ENCODE measurements around the gene SURF1. TPM values are rescaled to one million over a fixed set of nuclear protein-coding genes. Genes with fewer than 3 reads are reported as not detected.

Gene SURF1
- total RNA-seq, 1 experiment from 2014 or later = 57.5 TPM

DNA sequence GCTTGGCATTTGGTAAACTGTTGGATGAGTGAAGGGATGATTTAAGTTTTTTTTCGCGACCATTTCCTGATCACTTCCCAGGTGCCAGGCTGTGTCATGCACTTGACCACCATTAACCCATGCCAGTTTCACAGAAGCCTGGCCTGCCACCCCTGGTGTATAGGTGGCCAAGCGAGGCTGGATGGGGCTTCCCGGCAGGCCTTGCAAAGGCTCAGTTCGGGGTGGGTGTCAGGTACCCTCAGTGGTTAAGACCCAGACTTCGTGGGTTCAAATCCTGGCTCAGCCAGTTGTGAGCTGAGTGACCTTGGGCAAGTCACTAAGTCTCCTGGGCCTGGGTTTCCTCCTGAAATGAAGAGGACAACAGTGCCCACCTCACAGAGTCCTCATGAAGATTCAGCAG lies 10.7 kb downstream of the SURF1 start:
- peaks cover 10% of the 10 kb centered on the region for H3K4me1 ChIP-seq
- no peak overlapping the region for H3K27ac Mint-ChIP-seq (ENCODE audit: unreplicated experiment)
- peaks cover 13% of the 10 kb centered on the region for H3K36me3 ChIP-seq (ENCODE audit: control insufficient read depth, insufficient read depth, low read length)
- no peaks in the 10 kb centered on the region for H3K9me3 ChIP-seq
- peaks cover 60% of the 10 kb centered on the region for H3K36me3 Mint-ChIP-seq (ENCODE audit: insufficient read depth, unreplicated experiment)
- no peak for DNase-seq
- intact Hi-C loops (cut with micrococcal nuclease; ENCODE audit: unreplicated experiment) = no loop called here
- no peaks in the 10 kb centered on the region for H3K27me3 Mint-ChIP-seq (ENCODE audit: insufficient read depth, unreplicated experiment)
- H3K4me3 Mint-ChIP-seq (ENCODE audit: unreplicated experiment) = no peak overlapping the region
- ChIA-PET CTCF (no interaction called here), POLR2A (no interaction called here)
- TF ChIP-seq, protein P1, sequence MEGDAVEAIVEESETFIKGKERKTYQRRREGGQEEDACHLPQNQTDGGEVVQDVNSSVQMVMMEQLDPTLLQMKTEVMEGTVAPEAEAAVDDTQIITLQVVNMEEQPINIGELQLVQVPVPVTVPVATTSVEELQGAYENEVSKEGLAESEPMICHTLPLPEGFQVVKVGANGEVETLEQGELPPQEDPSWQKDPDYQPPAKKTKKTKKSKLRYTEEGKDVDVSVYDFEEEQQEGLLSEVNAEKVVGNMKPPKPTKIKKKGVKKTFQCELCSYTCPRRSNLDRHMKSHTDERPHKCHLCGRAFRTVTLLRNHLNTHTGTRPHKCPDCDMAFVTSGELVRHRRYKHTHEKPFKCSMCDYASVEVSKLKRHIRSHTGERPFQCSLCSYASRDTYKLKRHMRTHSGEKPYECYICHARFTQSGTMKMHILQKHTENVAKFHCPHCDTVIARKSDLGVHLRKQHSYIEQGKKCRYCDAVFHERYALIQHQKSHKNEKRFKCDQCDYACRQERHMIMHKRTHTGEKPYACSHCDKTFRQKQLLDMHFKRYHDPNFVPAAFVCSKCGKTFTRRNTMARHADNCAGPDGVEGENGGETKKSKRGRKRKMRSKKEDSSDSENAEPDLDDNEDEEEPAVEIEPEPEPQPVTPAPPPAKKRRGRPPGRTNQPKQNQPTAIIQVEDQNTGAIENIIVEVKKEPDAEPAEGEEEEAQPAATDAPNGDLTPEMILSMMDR (IDR thresholded peaks at IDR 0.05; ENCODE audit: insufficient read depth in 1 of 2, low read depth in 1 of 2, low read length in 1 of 2, severe bottlenecking in 1 of 2, unreplicated experiment in 1 of 2) = no peak
- no peaks in the 10 kb centered on the region for H3K9me3 Mint-ChIP-seq (ENCODE audit: unreplicated experiment)
- BruUV-seq (replicated peaks) = no TSS peak
- H3K4me1 Mint-ChIP-seq (ENCODE audit: low read depth, unreplicated experiment) = peaks cover 13% of the 10 kb centered on the region
- no peak overlapping the region for H3K4me3 ChIP-seq (ENCODE audit: low read depth, low read length)
- H3K27me3 ChIP-seq (replicated peaks; ENCODE audit: control insufficient read depth, insufficient read depth, low read length) = no peaks in the 10 kb centered on the region

DNA sequence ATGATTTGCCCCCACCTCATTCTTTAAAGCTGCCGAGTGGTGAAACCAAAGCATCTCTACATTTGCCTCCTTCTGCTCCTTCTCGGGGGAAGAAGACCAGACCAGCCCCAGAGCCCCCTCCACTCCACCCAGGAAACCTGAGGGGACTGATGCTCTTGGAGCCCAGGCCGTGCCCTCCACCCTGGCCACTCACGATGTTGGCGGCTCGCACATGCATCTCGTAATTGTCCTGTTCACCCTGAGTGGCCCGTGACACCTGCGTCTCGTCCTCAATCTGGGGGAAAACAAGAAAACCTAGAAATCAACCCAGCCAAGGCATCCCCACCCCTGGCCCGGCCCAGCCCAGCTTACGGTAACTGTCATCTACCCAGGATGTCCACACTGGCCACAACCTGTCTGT lies 11.3 kb downstream of the SURF1 start:
- Mint-ChIP-seq H3K9me3 (ENCODE audit: unreplicated experiment) (no peaks in the 10 kb centered on the region), H3K4me1 (ENCODE audit: low read depth, unreplicated experiment) (peaks cover 13% of the 10 kb centered on the region), H3K36me3 (ENCODE audit: insufficient read depth, unreplicated experiment) (peaks cover 60% of the 10 kb centered on the region), H3K27me3 (ENCODE audit: insufficient read depth, unreplicated experiment) (no peaks in the 10 kb centered on the region), H3K4me3 (ENCODE audit: unreplicated experiment) (no peak overlapping the region), H3K27ac (ENCODE audit: unreplicated experiment) (no peak overlapping the region)
- Histone ChIP-seq H3K4me3 (ENCODE audit: low read depth, low read length) (no peak overlapping the region), H3K4me1 (peaks cover 10% of the 10 kb centered on the region), H3K9me3 (no peaks in the 10 kb centered on the region), H3K27me3 (replicated peaks; ENCODE audit: control insufficient read depth, insufficient read depth, low read length) (no peaks in the 10 kb centered on the region), H3K36me3 (ENCODE audit: control insufficient read depth, insufficient read depth, low read length) (peaks cover 9% of the 10 kb centered on the region)
- ChIA-PET CTCF (no interaction called here), POLR2A (interaction anchor here (0.6 kb wide), 1 partner anchor 171 kb away, joined by 3 read pairs; no protein-coding TSS in a partner anchor)
- TF ChIP-seq, protein P1 (IDR thresholded peaks at IDR 0.05; ENCODE audit: insufficient read depth in 1 of 2, low read depth in 1 of 2, low read length in 1 of 2, severe bottlenecking in 1 of 2, unreplicated experiment in 1 of 2) = no peak
- no TSS peak for BruUV-seq (replicated peaks)
- intact Hi-C loops (cut with micrococcal nuclease; ENCODE audit: unreplicated experiment) = no loop called here
- no peak for DNase-seq

DNA sequence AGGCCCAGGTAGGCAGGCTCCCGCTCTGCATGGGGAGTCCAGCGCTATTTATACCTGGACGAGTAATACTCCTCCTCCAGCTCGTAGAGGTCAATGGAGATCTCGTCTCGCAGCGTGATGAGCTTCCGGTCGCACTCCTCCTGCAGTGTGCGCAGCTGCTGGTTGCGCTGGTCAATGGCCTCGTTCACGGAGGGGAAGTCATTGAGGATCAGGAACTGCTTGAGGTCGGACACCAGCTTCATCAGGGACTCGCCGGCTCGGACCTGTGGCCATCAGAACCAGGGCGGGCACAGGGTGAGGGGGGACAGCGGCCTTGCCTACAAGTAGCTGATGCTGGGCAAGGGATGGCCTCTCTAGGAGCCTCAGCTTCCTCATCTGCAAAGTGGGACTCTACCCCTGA lies 12.2 kb downstream of the SURF1 start:
- H3K4me3 Mint-ChIP-seq (ENCODE audit: unreplicated experiment) = no peak overlapping the region
- Histone ChIP-seq H3K36me3 (ENCODE audit: control insufficient read depth, insufficient read depth, low read length) (peaks cover 5% of the 10 kb centered on the region), H3K27me3 (replicated peaks; ENCODE audit: control insufficient read depth, insufficient read depth, low read length) (no peaks in the 10 kb centered on the region), H3K4me3 (ENCODE audit: low read depth, low read length) (no peak overlapping the region), H3K4me1 (peaks cover 5% of the 10 kb centered on the region), H3K9me3 (no peaks in the 10 kb centered on the region)
- H3K27me3 Mint-ChIP-seq (ENCODE audit: insufficient read depth, unreplicated experiment) = no peaks in the 10 kb centered on the region
- H3K27ac Mint-ChIP-seq (ENCODE audit: unreplicated experiment) = no peak overlapping the region
- peaks cover 13% of the 10 kb centered on the region for H3K4me1 Mint-ChIP-seq (ENCODE audit: low read depth, unreplicated experiment)
- CTCF ChIA-PET = no interaction called here
- intact Hi-C loops (cut with micrococcal nuclease; ENCODE audit: unreplicated experiment) = no loop called here
- no TSS peak for BruUV-seq (replicated peaks)
- peaks cover 60% of the 10 kb centered on the region for H3K36me3 Mint-ChIP-seq (ENCODE audit: insufficient read depth, unreplicated experiment)
- TF ChIP-seq, protein P1 (IDR thresholded peaks at IDR 0.05; ENCODE audit: insufficient read depth in 1 of 2, low read depth in 1 of 2, low read length in 1 of 2, severe bottlenecking in 1 of 2, unreplicated experiment in 1 of 2) = no peak
- no peak for DNase-seq
- no peaks in the 10 kb centered on the region for H3K9me3 Mint-ChIP-seq (ENCODE audit: unreplicated experiment)
- POLR2A ChIA-PET = interaction anchor here (0.6 kb wide), 1 partner anchor 439 kb away, joined by 3 read pairs; no protein-coding TSS in a partner anchor

Data from Caco-2 (cell line).